ENCODE measurements around the gene EMSY.

The EMSY gene

GRCh38 chr11:76597533-76598425 lies 153.0 kb downstream of the EMSY start:
- DNase-seq: no peak

GRCh38 chr11:76598426-76598839 lies 153.6 kb downstream of the EMSY start:
- DNase-seq: peak; percentile 21 to 74

- no peak for DNase-seq
Measured at GRCh38 chr11:76599041-76600013, 154.5 kb downstream of the EMSY start.

- no peak for DNase-seq
Measured at GRCh38 chr11:76600124-76600655, 155.4 kb downstream of the EMSY start.

GRCh38 chr11:76601272-76601671 lies 156.5 kb downstream of the EMSY start:
- no peak for DNase-seq

- DNase-seq: no peak
Measured at GRCh38 chr11:76601724-76602123, 156.9 kb downstream of the EMSY start.

GRCh38 chr11:76602431-76602861 lies 157.6 kb downstream of the EMSY start:
- DNase-seq: no peak
